Adrenal gland (tissue), 12 donors: Measurements from ENCODE around the gene SORCS3. TPM values are rescaled to one million over a fixed set of nuclear protein-coding genes. Genes with fewer than 3 reads are reported as not detected.

ENCODE experiments used
- DNase-seq, 7 donors: peaks; one replicate each; pipeline ENCODE4 v3.0.0-alpha.2; 2019 to 2020
- H3K27ac ChIP-seq, 5 donors: fragments of 200-600 bp; sonication (generic) in 4 of 5; 1 replicate in 3 of 5; 2 replicates in 2 of 5; pipeline versions ENCODE4 v1.5.1 to v1.8.0; 2016 to 2020; ENCODE audit warnings: mild to moderate bottlenecking in 1 of 5
- H3K27me3 ChIP-seq: fragments of 200-600 bp; 2 replicates; pipeline ENCODE4 v1.8.0; 2021
- H3K36me3 ChIP-seq, 2 donors: fragments of 200-600 bp; replicated peaks in 1 of 2; 1 replicate in 1 of 2; 2 replicates in 1 of 2; pipeline versions ENCODE4 v1.5.1 to v1.8.0; 2018 to 2022
- H3K4me1 ChIP-seq, 2 donors: fragments of 200-600 bp; replicated peaks in 1 of 2; 1 replicate in 1 of 2; 2 replicates in 1 of 2; pipeline versions ENCODE4 v1.5.1 to v1.8.0; 2018 to 2021
- H3K4me3 ChIP-seq, 4 donors: fragments of 200-600 bp; sonication (generic) in 3 of 4; one replicate each; pipeline ENCODE4 v1.5.1; 2016 to 2018
- H3K9me3 ChIP-seq, 3 donors: fragments of 200-600 bp; sonication (generic) in 1 of 3; replicated peaks in 1 of 3; 1 replicate in 2 of 3; 2 replicates in 1 of 3; pipeline versions ENCODE4 v1.5.1 to v1.8.0; 2016 to 2021
- POLR2A ChIP-seq, 2 donors: fragments of 450-650 bp; IDR thresholded peaks; one replicate each; pipeline ENCODE4 v1.6.1; 2017; ENCODE audit warnings: antibody characterized with exemption in 2 of 2, mild to moderate bottlenecking in 2 of 2, moderate library complexity in 1 of 2
- WGBS, 4 donors: extraction: QIAGEN DNeasy Blood & Tissue Kit in 2 of 4; methylation state at CpG; one replicate each; pipeline versions ENCODE4 v1.1.5 to v1.1.7; 2013 to 2017; 5-methylcytosine and 5-hydroxymethylcytosine counted together
- intact Hi-C, 2 donors: fragments of 100-400 bp; cut with DNase I; formaldehyde crosslinking; loops; one replicate each; pipeline versions ENCODE4 v1.14.1 to v1.15.0; 2022 to 2023
- polyA plus RNA-seq, 3 donors: library from polyadenylated mRNA; stranded (reverse); fragments of 200-250 nt in 2 of 3; fragments of 350-450 nt in 1 of 3; fragmentation: Illumina TruSeq in 1 of 3; extraction: RNeasy Lipid Tissue Mini Kit (QIAGEN cat#74804) in 1 of 3; gene quantifications; one replicate each; pipeline ENCODE4 v1.2.3, GENCODE V29; 2013 to 2014
- total RNA-seq, 9 donors: library from RNA; depleted of rRNA in 4 of 9; stranded (reverse); fragments of >200 nt in 4 of 9; fragments of 120-200 nt in 1 of 9; fragmentation: NEBNext Ultra II Directional in 1 of 9; extraction: Animal tissue kit (Norgen Biotek cat#: 25700) in 1 of 9; gene quantifications; one replicate each; pipeline versions ENCODE4 v1.1.0 to v1.2.4, GENCODE V29; 2013 to 2023
- TF ChIP-seq, protein P1 (sequence below), 6 experiments: fragments of 450-650 bp in 4 of 6; fragments of 200-600 bp in 2 of 6; sonication (generic) in 1 of 6; IDR thresholded peaks; 1 replicate in 5 of 6; 2 replicates in 1 of 6; pipeline versions ENCODE4 v1.5.1 to v1.8.0; 2016 to 2021; ENCODE audit warnings: antibody characterized with exemption in 6 of 6, mild to moderate bottlenecking in 2 of 6, moderate library complexity in 1 of 6
- donor health status: healthy with polysubstance abuse.
- donor health status: Bipolar disorder and iron deficiency.
- donor health status: DM: yes; HTN: yes; CAD: no.
- donor health status: DM: no; HTN: no; CAD: no.
- donor health status: DM: no; HTN: no; CAD: no.
- donor health status: DM: yes; HTN: yes; CAD: no.

SORCS3 gene
- total and polyA plus RNA-seq, 12 donors: 0.22 to 3.4 (median 1.2) TPM; not detected in 2

DNA sequence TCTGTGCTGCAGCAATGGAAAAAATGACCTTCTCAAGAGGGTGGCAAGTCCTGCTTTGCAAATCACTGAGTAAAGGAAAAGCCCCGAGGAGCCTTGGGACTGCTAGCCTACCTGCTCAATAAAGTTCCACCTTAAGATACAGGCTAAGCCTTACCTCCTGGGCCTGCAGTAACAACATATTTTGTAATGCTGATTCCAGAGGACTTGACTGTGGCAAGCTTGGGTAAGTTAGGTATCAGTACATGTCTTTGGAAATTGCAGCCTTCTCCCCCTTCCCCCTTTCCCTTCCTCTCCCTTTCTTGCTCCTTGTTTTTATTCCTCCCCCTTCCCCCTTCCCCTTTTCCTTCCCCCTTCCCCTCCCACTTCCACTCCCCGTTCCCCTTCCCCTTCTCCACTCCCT is 126.2 kb downstream of the SORCS3 start:
- Histone ChIP-seq H3K27ac (no peak overlapping the region), H3K4me3 (no peak overlapping the region), H3K27me3 (no peaks in the 10 kb centered on the region), H3K36me3 (no peaks in the 10 kb centered on the region), H3K4me1 (no peaks in the 10 kb centered on the region), H3K9me3 (no peaks in the 10 kb centered on the region)
- 37 to 59% (median 42%) methylated on average over 2 of the region's 2 CpGs for WGBS, 4 donors
- TF ChIP-seq, protein P1, sequence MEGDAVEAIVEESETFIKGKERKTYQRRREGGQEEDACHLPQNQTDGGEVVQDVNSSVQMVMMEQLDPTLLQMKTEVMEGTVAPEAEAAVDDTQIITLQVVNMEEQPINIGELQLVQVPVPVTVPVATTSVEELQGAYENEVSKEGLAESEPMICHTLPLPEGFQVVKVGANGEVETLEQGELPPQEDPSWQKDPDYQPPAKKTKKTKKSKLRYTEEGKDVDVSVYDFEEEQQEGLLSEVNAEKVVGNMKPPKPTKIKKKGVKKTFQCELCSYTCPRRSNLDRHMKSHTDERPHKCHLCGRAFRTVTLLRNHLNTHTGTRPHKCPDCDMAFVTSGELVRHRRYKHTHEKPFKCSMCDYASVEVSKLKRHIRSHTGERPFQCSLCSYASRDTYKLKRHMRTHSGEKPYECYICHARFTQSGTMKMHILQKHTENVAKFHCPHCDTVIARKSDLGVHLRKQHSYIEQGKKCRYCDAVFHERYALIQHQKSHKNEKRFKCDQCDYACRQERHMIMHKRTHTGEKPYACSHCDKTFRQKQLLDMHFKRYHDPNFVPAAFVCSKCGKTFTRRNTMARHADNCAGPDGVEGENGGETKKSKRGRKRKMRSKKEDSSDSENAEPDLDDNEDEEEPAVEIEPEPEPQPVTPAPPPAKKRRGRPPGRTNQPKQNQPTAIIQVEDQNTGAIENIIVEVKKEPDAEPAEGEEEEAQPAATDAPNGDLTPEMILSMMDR (IDR thresholded peaks at IDR 0.05): no peak
- no peak for TF ChIP-seq POLR2A (IDR thresholded peaks at IDR 0.05)
- intact Hi-C loops: no loop called here
- no peak for DNase-seq

DNA sequence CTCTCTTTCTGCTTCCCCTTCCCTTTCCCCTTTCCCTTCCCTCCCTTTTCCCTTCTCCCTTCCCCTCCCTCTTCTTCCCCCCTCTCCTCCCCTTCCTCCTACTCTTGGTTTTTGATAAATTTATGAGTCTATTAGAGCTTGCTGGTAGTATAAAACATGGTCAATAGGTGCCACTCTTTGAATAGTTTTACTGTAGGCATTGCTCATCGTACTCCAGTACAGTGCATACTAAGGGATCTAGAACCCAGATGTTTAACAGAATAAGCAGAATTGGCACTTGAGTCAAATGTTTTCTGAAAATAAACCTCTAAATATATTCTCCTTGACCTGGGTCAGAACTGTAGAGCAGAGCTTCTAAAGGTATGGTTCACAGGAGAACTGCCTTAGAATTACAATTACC is 126.7 kb downstream of the SORCS3 start:
- 45 to 65% (median 56%) methylated on average over 1 of the region's 1 CpG for WGBS, 4 donors
- Histone ChIP-seq H3K27ac (no peak overlapping the region), H3K9me3 (no peaks in the 10 kb centered on the region), H3K4me1 (no peaks in the 10 kb centered on the region), H3K27me3 (no peaks in the 10 kb centered on the region), H3K4me3 (no peak overlapping the region), H3K36me3 (no peaks in the 10 kb centered on the region)
- no peak for DNase-seq
- intact Hi-C loops: no loop called here
- TF ChIP-seq, protein P1 (IDR thresholded peaks at IDR 0.05): no peak
- TF ChIP-seq POLR2A (IDR thresholded peaks at IDR 0.05): no peak

DNA sequence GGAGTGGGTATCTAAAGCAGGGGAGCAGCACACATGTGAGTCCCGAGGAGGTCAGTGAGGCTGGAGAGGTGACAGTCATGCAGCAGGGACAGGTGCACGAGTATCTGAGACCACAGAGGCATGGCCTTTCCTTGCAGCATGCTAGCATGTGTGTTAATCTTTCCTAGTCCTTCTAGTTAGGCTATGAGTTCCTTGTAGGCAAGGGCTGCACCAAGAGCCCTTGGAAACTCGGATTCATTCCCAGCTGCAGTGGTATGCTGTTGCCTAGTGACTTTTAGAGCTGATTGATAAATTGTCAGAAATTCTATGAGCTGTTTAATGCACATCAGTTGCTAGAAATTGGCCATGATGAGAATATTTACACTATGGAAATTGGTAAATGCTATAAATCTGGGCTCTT is 132.0 kb downstream of the SORCS3 start:
- H3K4me1 ChIP-seq: no peaks in the 10 kb centered on the region
- H3K4me3 ChIP-seq: no peak overlapping the region
- intact Hi-C loops: no loop called here
- no peak for DNase-seq
- no peaks in the 10 kb centered on the region for H3K36me3 ChIP-seq
- no peaks in the 10 kb centered on the region for H3K9me3 ChIP-seq
- H3K27me3 ChIP-seq: no peaks in the 10 kb centered on the region
- 37 to 62% (median 47%) methylated on average over 3 of the region's 3 CpGs for WGBS, 4 donors
- H3K27ac ChIP-seq: no peak overlapping the region
- no peak for TF ChIP-seq POLR2A (IDR thresholded peaks at IDR 0.05)
- TF ChIP-seq, protein P1 (IDR thresholded peaks at IDR 0.05): no peak

DNA sequence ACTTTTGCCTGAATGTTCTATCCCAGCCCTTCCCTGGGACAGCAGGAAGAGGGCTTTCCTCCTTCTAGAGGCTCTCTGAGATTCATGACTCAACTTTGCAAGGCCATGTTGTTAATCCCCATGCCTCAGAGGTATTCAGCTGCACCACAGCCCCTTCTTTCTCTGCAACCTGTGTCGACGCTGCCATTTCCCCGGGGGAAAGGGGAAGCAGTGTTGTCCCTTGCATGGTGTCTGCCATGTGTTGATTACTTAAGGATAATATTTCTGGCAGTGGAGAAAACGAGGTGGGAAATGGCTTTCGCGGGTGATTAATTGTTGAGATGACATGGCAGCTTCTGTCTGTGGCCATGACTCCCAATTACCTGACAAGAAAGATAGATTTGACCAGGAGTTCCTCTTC is 133.1 kb downstream of the SORCS3 start:
- no peak overlapping the region for H3K27ac ChIP-seq
- DNase-seq: no peak
- no peak overlapping the region for H3K4me3 ChIP-seq
- WGBS, 4 donors: 41 to 55% (median 46%) methylated on average over 6 of the region's 6 CpGs
- TF ChIP-seq, protein P1 (IDR thresholded peaks at IDR 0.05): no peak
- TF ChIP-seq POLR2A (IDR thresholded peaks at IDR 0.05): no peak
- no peaks in the 10 kb centered on the region for H3K36me3 ChIP-seq
- H3K9me3 ChIP-seq: no peaks in the 10 kb centered on the region
- no peaks in the 10 kb centered on the region for H3K4me1 ChIP-seq
- intact Hi-C loops: no loop called here
- H3K27me3 ChIP-seq: no peaks in the 10 kb centered on the region
